HCT116 (cell line): ENCODE data around the gene OR5K3. TPM values are rescaled to one million over a fixed set of nuclear protein-coding genes. Genes with fewer than 3 reads are reported as not detected.

Experiments used
- ATAC-seq: fragments of 200-7000 bp; cut with Tn5 transposase; 2 replicates; pipeline ENCODE4 v1.9.1; 2020; ENCODE audit warnings: mild to moderate bottlenecking, moderate library complexity
- BruUV-seq: library from RNA; stranded (reverse); fragments of 400-500 nt; replicated peaks from 2 replicates; lab custom pipeline; 2021; lab: Mats Ljungman, UMichigan
- CTCF ChIA-PET: fragments of 300-600 bp; sonication (Branson Sonifier 250); formaldehyde crosslinking; loops from one replicate; lab custom pipeline; 2021; ENCODE audit warnings: antibody characterized with exemption; lab: Charles Lee
- POLR2A ChIA-PET: fragments of 300-600, 350-600 bp; sonication (Branson Sonifier 250); formaldehyde crosslinking; loops from one replicate; lab custom pipeline; 2021; ENCODE audit warnings: antibody characterized with exemption; lab: Charles Lee
- RAD21 ChIA-PET, 2 experiments: fragments of 300-600 bp; sonication (Branson Sonifier 250); formaldehyde crosslinking; loops; one replicate each; lab custom pipeline; 2023; ENCODE audit warnings: low total read pairs in 2 of 2; ENCODE audit not compliant: uncharacterized antibody in 2 of 2, unreplicated experiment in 2 of 2, low non-redundant PET in 1 of 2; lab: Charles Lee
- DNase-seq: peaks from one replicate; pipeline ENCODE4 v3.0.0-alpha.2; 2010; ENCODE audit warnings: low read depth, low spot score
- H2AFZ ChIP-seq: fragments of 200-600 bp; shearing (Covaris generic), sonication (generic); 2 replicates; pipeline ENCODE4 v1.6.1; 2017; ENCODE audit warnings: low read depth, mixed run types, mixed read lengths, antibody characterized with exemption, low read length; ENCODE audit not compliant: poor library complexity, severe bottlenecking
- H3K27ac ChIP-seq: 2 replicates; pipeline ENCODE4 v1.5.1; 2012; ENCODE audit warnings: low read depth, low read length
- H3K27me3 ChIP-seq: fragments of 200-600 bp; sonication (generic); 2 replicates; pipeline ENCODE4 v1.6.1; 2016; ENCODE audit warnings: mixed run types, low read length, mixed read lengths; ENCODE audit not compliant: insufficient read depth
- H3K36me3 ChIP-seq, 2 experiments: fragments of 200-500 bp in 1 of 2; fragments of 200-600 bp in 1 of 2; sonication (Bioruptor generic) in 1 of 2; sonication (generic) in 1 of 2; 2 replicates each; pipeline versions ENCODE4 v1.5.1 to v1.6.1; 2014 to 2016; ENCODE audit warnings: low read length in 2 of 2, inconsistent platforms in 1 of 2, mixed read lengths in 1 of 2, mixed run types in 1 of 2; ENCODE audit not compliant: insufficient read depth in 2 of 2, control insufficient read depth in 1 of 2
- H3K4me1 ChIP-seq, 2 experiments: fragments of 200-600 bp in 1 of 2; sonication (generic) in 1 of 2; 2 replicates each; pipeline versions ENCODE4 v1.5.1 to v1.6.1; 2012 to 2017; ENCODE audit warnings: low read length in 2 of 2, inconsistent platforms in 1 of 2, mild to moderate bottlenecking in 1 of 2, mixed read lengths in 1 of 2, mixed run types in 1 of 2, moderate library complexity in 1 of 2; ENCODE audit not compliant: insufficient read depth in 2 of 2, control insufficient read depth in 1 of 2
- H3K4me2 ChIP-seq: fragments of 200-600 bp; sonication (generic); 2 replicates; pipeline ENCODE4 v1.6.1; 2017; ENCODE audit warnings: mixed run types, low read length, mixed read lengths
- H3K4me3 ChIP-seq, 2 experiments: fragments of 200-600 bp in 1 of 2; sonication (generic) in 1 of 2; replicated peaks in 1 of 2; 2 replicates each; pipeline ENCODE4 v1.5.1; 2011 to 2016; ENCODE audit warnings: low read length in 2 of 2, control low read depth in 1 of 2, low read depth in 1 of 2, mild to moderate bottlenecking in 1 of 2, mixed read lengths in 1 of 2, mixed run types in 1 of 2
- H3K79me2 ChIP-seq: fragments of 200-600 bp; sonication (generic); 2 replicates; pipeline ENCODE4 v1.6.1; 2017; ENCODE audit warnings: mild to moderate bottlenecking, mixed run types, low read length, moderate library complexity, mixed read lengths; ENCODE audit not compliant: insufficient read depth
- H3K9ac ChIP-seq: fragments of 200-600 bp; sonication (generic); 2 replicates; pipeline ENCODE4 v1.6.1; 2016; ENCODE audit warnings: low read length, mixed read lengths
- H3K9me2 ChIP-seq: fragments of 200-600 bp; sonication (generic), shearing (Covaris generic); 2 replicates; pipeline ENCODE4 v1.6.1; 2017; ENCODE audit warnings: mixed run types, mild to moderate bottlenecking, moderate library complexity; ENCODE audit not compliant: insufficient read depth
- H3K9me3 ChIP-seq, 2 experiments: fragments of 200-500 bp in 1 of 2; fragments of 200-600 bp in 1 of 2; sonication (Bioruptor generic) in 1 of 2; sonication (generic) in 1 of 2; 2 replicates each; pipeline ENCODE4 v1.6.1; 2014 to 2017; ENCODE audit warnings: low read length in 2 of 2, mixed read lengths in 2 of 2, inconsistent platforms in 1 of 2, low read depth in 1 of 2, mild to moderate bottlenecking in 1 of 2, mixed run types in 1 of 2, moderate library complexity in 1 of 2; ENCODE audit not compliant: control insufficient read depth in 1 of 2, insufficient read depth in 1 of 2
- H4K20me1 ChIP-seq: fragments of 200-600 bp; sonication (generic), shearing (Covaris generic); 2 replicates; pipeline ENCODE4 v1.6.1; 2017; ENCODE audit warnings: mixed run types, mild to moderate bottlenecking, moderate library complexity; ENCODE audit not compliant: insufficient read depth
- CTCF ChIP-seq, 3 experiments: fragments of 200-600 bp in 1 of 3; sonication (generic) in 1 of 3; IDR thresholded peaks in 2 of 3; conservative IDR thresholded peaks in 1 of 3; 2 replicates each; pipeline ENCODE4 v1.5.1; 2012 to 2017; ENCODE audit warnings: low read depth in 2 of 3, low read length in 2 of 3, antibody characterized with exemption in 1 of 3, borderline replicate concordance in 1 of 3, control low read depth in 1 of 3, mild to moderate bottlenecking in 1 of 3, mixed read lengths in 1 of 3, mixed run types in 1 of 3, moderate library complexity in 1 of 3; ENCODE audit not compliant: insufficient read depth in 1 of 3
- MAX ChIP-seq: IDR thresholded peaks from 2 replicates; pipeline ENCODE4 v1.6.1; 2012
- POLR2A ChIP-seq: IDR thresholded peaks from 2 replicates; pipeline ENCODE4 v1.7.0; 2011; ENCODE audit warnings: borderline replicate concordance; ENCODE audit not compliant: insufficient read depth, insufficient read length; ENCODE audit errors: extremely low read depth
- RAD21 ChIP-seq: IDR thresholded peaks from 2 replicates; pipeline ENCODE4 v1.6.1; 2012; ENCODE audit warnings: low read depth, mild to moderate bottlenecking
- TCF7L2 ChIP-seq: IDR thresholded peaks from 2 replicates; pipeline ENCODE4 v1.7.0; 2011; ENCODE audit warnings: borderline replicate concordance, inconsistent platforms; ENCODE audit not compliant: insufficient read depth, insufficient read length; ENCODE audit errors: extremely low read depth
- ZFX ChIP-seq: fragments of 450-650 bp; IDR thresholded peaks from 2 replicates; pipeline ENCODE4 v1.6.1; 2017
- intact Hi-C: fragments of 100-400 bp; cut with micrococcal nuclease; formaldehyde crosslinking; loops from 2 replicates; pipeline ENCODE4 v1.10.0; 2022
- total RNA-seq: library from RNA; stranded (reverse); gene quantifications from one replicate; pipeline ENCODE4 v1.2.1, GENCODE V29; 2021; ENCODE audit not compliant: unreplicated experiment
- TF ChIP-seq, protein P1 (sequence below): IDR thresholded peaks from 2 replicates; pipeline ENCODE4 v1.6.1; 2012

OR5K3 gene
- total RNA-seq, 1 experiment from 2014 or later = not detected

GRCh38 chr3:98343647-98344507 is 46.6 kb upstream of the OR5K3 start:
- H2AFZ ChIP-seq = peak overlapping the region; percentile 56
- no TSS peak for BruUV-seq
- H3K4me1 ChIP-seq = no peaks in the 10 kb centered on the region
- no peaks in the 10 kb centered on the region for H3K27me3 ChIP-seq
- H4K20me1 ChIP-seq = no peaks in the 10 kb centered on the region
- no peaks in the 10 kb centered on the region for H3K9me3 ChIP-seq
- POLR2A ChIA-PET = no interaction called here
- no peaks in the 10 kb centered on the region for H3K9me2 ChIP-seq
- intact Hi-C loops = no loop called here
- TF ChIP-seq CTCF (IDR thresholded peaks at IDR 0.05 in 2 of 3, conservative IDR thresholded peaks at IDR 0.05 in 1 of 3; ENCODE audit: borderline replicate concordance in 1 of 3, insufficient read depth in 1 of 3, low read depth in 2 of 3, low read length in 2 of 3) (peak; percentile 21 to 76 (median 73); a peak in 4 of 6 replicates), ZFX (no peak), RAD21 (peak; percentile 34)
- no peak overlapping the region for H3K9ac ChIP-seq
- ATAC-seq (peak; percentile 62; the same call in 1 of the 2 replicates), DNase-seq (peak; percentile 29)
- no peaks in the 10 kb centered on the region for H3K79me2 ChIP-seq
- RAD21 ChIA-PET = no interaction called here
- H3K4me2 ChIP-seq = no peak overlapping the region
- no peaks in the 10 kb centered on the region for H3K36me3 ChIP-seq
- H3K27ac ChIP-seq = no peak overlapping the region
- CTCF ChIA-PET = interaction anchor here (0.6 to 1.9 kb wide), 6 partner anchors 10 to 306 kb away, joined by 3 to 8 read pairs (median 4); no protein-coding TSS in a partner anchor
- H3K4me3 ChIP-seq = no peak overlapping the region

- no peaks in the 10 kb centered on the region for H4K20me1 ChIP-seq
- ChIA-PET CTCF (no interaction called here), RAD21 (no interaction called here), POLR2A (no interaction called here)
- H2AFZ ChIP-seq = no peak overlapping the region
- no peaks in the 10 kb centered on the region for H3K4me1 ChIP-seq
- intact Hi-C loops = no loop called here
- ATAC-seq (no peak), DNase-seq (no peak)
- no peaks in the 10 kb centered on the region for H3K79me2 ChIP-seq
- no peak overlapping the region for H3K4me2 ChIP-seq
- no peak overlapping the region for H3K27ac ChIP-seq
- H3K36me3 ChIP-seq = no peaks in the 10 kb centered on the region
- no TSS peak for BruUV-seq
- no peaks in the 10 kb centered on the region for H3K9me3 ChIP-seq
- H3K9ac ChIP-seq = no peak overlapping the region
- H3K4me3 ChIP-seq = no peak overlapping the region
- no peak for TF ChIP-seq POLR2A
- no peak for TF ChIP-seq MAX
- TF ChIP-seq, protein P1, sequence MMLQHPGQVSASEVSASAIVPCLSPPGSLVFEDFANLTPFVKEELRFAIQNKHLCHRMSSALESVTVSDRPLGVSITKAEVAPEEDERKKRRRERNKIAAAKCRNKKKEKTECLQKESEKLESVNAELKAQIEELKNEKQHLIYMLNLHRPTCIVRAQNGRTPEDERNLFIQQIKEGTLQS = no peak
- no peak for TF ChIP-seq TCF7L2
- no peaks in the 10 kb centered on the region for H3K9me2 ChIP-seq
- H3K27me3 ChIP-seq = no peaks in the 10 kb centered on the region
Measured at GRCh38 chr3:98350082-98350481, 40.4 kb upstream of the OR5K3 start.
